Activated CD4-positive, alpha-beta T cell treated with anti-CD3 and anti-CD28 coated beads for 36 hours (primary cell): ENCODE measurements around the gene GTF3C4. TPM values are rescaled to one million over a fixed set of nuclear protein-coding genes. Genes with fewer than 3 reads are reported as not detected.
"Not testable (repeated sequence)": the region's sequence is repeated elsewhere in the genome, so short reads cannot be mapped to it uniquely, and the experiment has no call there.

ENCODE experiments used
- ATAC-seq: fragments of 200-7000 bp; cut with Tn5 transposase; one replicate; pipeline ENCODE4 v1.10.0; 2021; ENCODE audit warnings: mild to moderate bottlenecking, moderate library complexity
- CTCF ChIA-PET: fragments of 350-600 bp; sonication (Branson Sonifier 250); formaldehyde crosslinking; loops from one replicate; lab custom pipeline; 2021; ENCODE audit warnings: antibody characterized with exemption; lab: Charles Lee
- POLR2A ChIA-PET: fragments of 350-600 bp; sonication (Branson Sonifier 250); formaldehyde crosslinking; loops from one replicate; lab custom pipeline; 2021; ENCODE audit warnings: antibody characterized with exemption, inconsistent platforms; lab: Charles Lee
- DNase-seq: peaks from one replicate; pipeline ENCODE4 v3.0.0-alpha.2; 2020
- H3K27ac Mint-ChIP-seq: one replicate; pipeline ENCODE4 v1.8.0; 2021; ENCODE audit warnings: mixed read lengths
- H3K27me3 Mint-ChIP-seq: one replicate; pipeline ENCODE4 v1.8.0; 2021; ENCODE audit warnings: mixed read lengths
- H3K36me3 Mint-ChIP-seq: one replicate; pipeline ENCODE4 v1.8.0; 2021; ENCODE audit warnings: low read depth, mixed read lengths
- H3K4me1 Mint-ChIP-seq: one replicate; pipeline ENCODE4 v1.8.0; 2021; ENCODE audit warnings: mixed read lengths
- H3K4me3 Mint-ChIP-seq: one replicate; pipeline ENCODE4 v1.8.0; 2021; ENCODE audit warnings: mild to moderate bottlenecking, moderate library complexity, mixed read lengths
- H3K9me3 Mint-ChIP-seq: one replicate; pipeline ENCODE4 v1.8.0; 2021; ENCODE audit warnings: low read depth, mixed read lengths
- intact Hi-C, 2 experiments: fragments of 100-400 bp; cut with DNase I in 1 of 2; cut with micrococcal nuclease in 1 of 2; formaldehyde crosslinking; loops; one replicate each; pipeline versions ENCODE4 v1.14.2 to v1.15.1; 2022 to 2024; cut with DNase I, micrococcal nuclease
- total RNA-seq, 2 experiments: library from RNA; stranded (reverse); gene quantifications; one replicate each; pipeline ENCODE4 v1.2.3, GENCODE V29; 2021

Gene GTF3C4
- total RNA-seq, 2 experiments from 2014 or later: 14.3 to 15.0 TPM

- intact Hi-C loops: no loop called here
- H3K27ac Mint-ChIP-seq: no peak overlapping the region
- H3K4me1 Mint-ChIP-seq: no peaks in the 10 kb centered on the region
- H3K36me3 Mint-ChIP-seq: peaks cover 3% of the 10 kb centered on the region
- peaks cover 28% of the 10 kb centered on the region for H3K9me3 Mint-ChIP-seq
- CTCF ChIA-PET: interaction anchor here (0.6 to 1.3 kb wide), 3 partner anchors 68 to 479 kb away, joined by 3 read pairs; no protein-coding TSS in a partner anchor
- H3K4me3 Mint-ChIP-seq: no peak overlapping the region
- DNase-seq (no peak), ATAC-seq (no peak)
- POLR2A ChIA-PET: interaction anchor here (0.7 kb wide), 1 partner anchor 733 kb away, joined by 6 read pairs; no protein-coding TSS in a partner anchor
- H3K27me3 Mint-ChIP-seq: peaks cover 5% of the 10 kb centered on the region
Observed at GRCh38 chr9:132699956-132700355, 29.7 kb downstream of the GTF3C4 start.

DNA sequence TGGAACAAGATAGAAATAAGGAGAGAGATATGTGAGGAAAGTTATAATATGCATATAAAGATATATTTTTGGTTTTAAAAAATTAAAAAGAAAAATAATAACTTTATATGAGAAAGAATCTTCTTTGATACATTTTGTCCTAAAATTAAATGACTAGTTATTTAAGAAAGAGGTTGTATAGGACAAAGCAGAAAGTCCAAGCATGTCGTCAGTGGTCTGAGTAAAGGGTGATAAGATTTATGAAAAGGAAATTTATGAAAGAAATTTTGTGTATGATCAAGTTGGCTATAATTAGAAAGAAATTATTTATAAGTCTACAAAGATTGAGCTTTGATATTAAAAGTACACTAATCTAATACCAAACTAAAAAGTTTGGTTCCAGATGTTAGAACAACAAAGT is 32.0 kb downstream of the GTF3C4 start:
- CTCF ChIA-PET: no interaction called here
- DNase-seq: no peak
- POLR2A ChIA-PET: no interaction called here
- no peaks in the 10 kb centered on the region for H3K4me1 Mint-ChIP-seq
- H3K4me3 Mint-ChIP-seq: no peak overlapping the region
- intact Hi-C loops: no loop called here
- ATAC-seq: no peak
- H3K27ac Mint-ChIP-seq: no peak overlapping the region
- peaks cover 10% of the 10 kb centered on the region for H3K27me3 Mint-ChIP-seq
- H3K36me3 Mint-ChIP-seq: peaks cover 3% of the 10 kb centered on the region
- H3K9me3 Mint-ChIP-seq: peaks cover 12% of the 10 kb centered on the region

DNA sequence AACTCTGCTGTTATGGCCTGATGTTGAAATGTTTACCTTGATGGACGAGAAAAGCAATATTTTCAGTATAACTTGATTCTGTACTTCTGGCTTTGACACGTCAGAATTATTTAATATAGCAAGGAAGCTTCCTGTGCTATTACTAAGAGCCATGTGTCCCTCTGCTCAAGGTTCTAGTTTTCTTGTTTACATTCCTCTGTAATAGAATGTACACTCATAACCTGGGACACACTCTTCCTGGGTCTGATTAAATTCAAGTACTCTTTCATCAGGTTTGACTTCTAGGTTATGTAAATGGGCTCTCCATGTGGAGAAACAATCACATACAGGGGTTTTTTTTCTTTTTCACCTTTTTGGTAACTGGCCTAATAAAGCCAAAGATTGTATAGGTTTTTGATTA is 33.1 kb downstream of the GTF3C4 start:
- intact Hi-C loops: no loop called here

DNA sequence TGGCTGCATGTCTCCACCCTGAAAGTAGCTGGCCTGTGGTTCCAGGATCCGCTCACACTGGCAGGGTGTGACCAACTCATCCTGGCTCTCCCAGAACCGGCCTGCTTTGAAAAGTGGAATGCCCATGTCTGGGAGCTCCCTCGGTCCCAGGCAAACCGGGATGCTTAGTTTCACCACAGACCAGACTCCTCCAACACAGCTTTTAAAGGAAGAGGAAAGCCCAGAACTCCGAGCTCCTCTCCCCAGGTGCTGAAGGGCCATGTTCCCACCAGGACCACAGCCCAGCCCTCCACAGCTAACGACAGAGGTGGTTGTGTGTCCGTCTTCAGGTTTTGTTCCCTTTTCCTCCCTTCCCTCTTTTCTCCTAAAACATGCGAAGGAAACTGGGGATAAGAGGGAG is 38.0 kb downstream of the GTF3C4 start:
- Mint-ChIP-seq H3K4me1 (no peaks in the 10 kb centered on the region), H3K4me3 (no peak overlapping the region), H3K36me3 (no peaks in the 10 kb centered on the region), H3K27ac (no peak overlapping the region), H3K27me3 (peaks cover 7% of the 10 kb centered on the region), H3K9me3 (no peaks in the 10 kb centered on the region)
- intact Hi-C loops: no loop called here
- DNase-seq: no peak
- POLR2A ChIA-PET: no interaction called here
- no peak for ATAC-seq
- CTCF ChIA-PET: no interaction called here

More for the DNA sequence above, 33.1 kb downstream of the GTF3C4 start:
- H3K4me1 Mint-ChIP-seq: no peaks in the 10 kb centered on the region
- POLR2A ChIA-PET: no interaction called here
- H3K4me3 Mint-ChIP-seq: no peak overlapping the region
- H3K36me3 Mint-ChIP-seq: peaks cover 3% of the 10 kb centered on the region
- ATAC-seq: no peak
- peaks cover 9% of the 10 kb centered on the region for H3K27me3 Mint-ChIP-seq
- peaks cover 3% of the 10 kb centered on the region for H3K9me3 Mint-ChIP-seq
- CTCF ChIA-PET: interaction anchor here (0.7 to 0.8 kb wide), 2 partner anchors 66 to 186 kb away, joined by 3 to 4 read pairs; no protein-coding TSS in a partner anchor
- DNase-seq: no peak
- H3K27ac Mint-ChIP-seq: no peak overlapping the region

GRCh38 chr9:132708769-132709430 is 38.6 kb downstream of the GTF3C4 start:
- no peak for ATAC-seq
- no peaks in the 10 kb centered on the region for H3K4me1 Mint-ChIP-seq
- H3K36me3 Mint-ChIP-seq: no peaks in the 10 kb centered on the region
- H3K4me3 Mint-ChIP-seq: no peak overlapping the region
- no peaks in the 10 kb centered on the region for H3K9me3 Mint-ChIP-seq
- intact Hi-C loops: no loop called here
- no peak overlapping the region for H3K27ac Mint-ChIP-seq
- CTCF ChIA-PET: no interaction called here
- no peak for DNase-seq
- POLR2A ChIA-PET: no interaction called here
- peaks cover 9% of the 10 kb centered on the region for H3K27me3 Mint-ChIP-seq

DNA sequence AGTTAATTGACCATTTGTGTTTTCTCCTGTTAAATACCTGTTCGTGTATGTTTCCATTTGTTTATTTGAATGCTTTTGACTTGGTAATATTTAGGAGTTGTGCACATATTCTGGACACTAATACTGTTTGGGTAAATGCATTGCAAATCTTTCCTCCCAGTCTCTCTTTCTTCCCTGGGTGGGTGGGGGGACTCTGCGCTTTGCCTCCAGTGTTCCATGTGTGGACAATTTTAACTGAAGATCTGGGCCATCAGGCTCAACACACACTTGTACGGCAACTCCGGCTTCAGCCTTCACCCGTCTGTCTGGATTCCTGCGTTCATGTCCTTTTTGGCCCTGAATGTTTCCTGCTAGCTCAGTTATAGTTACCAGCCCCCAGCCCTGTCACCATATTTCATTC is 40.1 kb downstream of the GTF3C4 start:
- ChIA-PET CTCF (no interaction called here), POLR2A (no interaction called here)
- DNase-seq (no peak), ATAC-seq (no peak)
- intact Hi-C loops: loop anchor here (1.0 to 10.0 kb wide), 2 partner anchors 10 to 494 kb away; partner anchors contain the start of gene OBP2B (in 1 of the 2)
- peaks cover 9% of the 10 kb centered on the region for H3K27me3 Mint-ChIP-seq
- no peaks in the 10 kb centered on the region for H3K36me3 Mint-ChIP-seq
- no peaks in the 10 kb centered on the region for H3K4me1 Mint-ChIP-seq
- no peak overlapping the region for H3K4me3 Mint-ChIP-seq
- no peaks in the 10 kb centered on the region for H3K9me3 Mint-ChIP-seq
- H3K27ac Mint-ChIP-seq: no peak overlapping the region

GRCh38 chr9:132711152-132711551 is 40.9 kb downstream of the GTF3C4 start:
- ATAC-seq, H3K27ac Mint-ChIP-seq, H3K4me3 Mint-ChIP-seq, H3K4me1 Mint-ChIP-seq, POLR2A ChIA-PET, H3K9me3 Mint-ChIP-seq, H3K27me3 Mint-ChIP-seq, H3K36me3 Mint-ChIP-seq, DNase-seq, CTCF ChIA-PET: not testable (repeated sequence)
- intact Hi-C loops: loop anchor here in 1 of 2 experiments (10.0 kb wide), 1 partner anchor 494 kb away; the partner anchor contains the start of gene OBP2B

DNA sequence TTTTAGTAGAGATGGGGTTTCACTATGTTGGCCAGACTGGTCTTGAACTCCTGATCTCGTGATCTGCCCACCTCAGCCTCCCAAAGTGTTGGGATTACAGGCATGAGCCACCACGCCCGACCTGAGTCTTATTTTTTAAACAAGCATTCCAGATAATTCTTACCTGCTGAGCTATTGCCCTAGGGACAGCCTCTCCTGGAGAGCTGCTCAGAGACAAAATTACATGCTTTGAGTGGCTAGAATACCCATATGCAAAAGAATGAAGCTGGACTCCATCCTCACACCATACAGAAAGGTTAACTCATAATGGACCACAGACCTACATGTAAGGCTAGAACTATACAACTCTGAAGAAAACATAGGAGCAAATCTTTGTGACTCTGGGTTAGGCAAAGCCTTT is 41.6 kb downstream of the GTF3C4 start:
- Mint-ChIP-seq H3K27ac (no peak overlapping the region), H3K4me1 (no peaks in the 10 kb centered on the region), H3K9me3 (no peaks in the 10 kb centered on the region), H3K4me3 (no peak overlapping the region), H3K27me3 (peaks cover 5% of the 10 kb centered on the region), H3K36me3 (no peaks in the 10 kb centered on the region)
- intact Hi-C loops: loop anchor here in 1 of 2 experiments (10.0 kb wide), 1 partner anchor 493 kb away; the partner anchor contains the start of gene OBP2B
- DNase-seq: no peak
- CTCF ChIA-PET: no interaction called here
- ATAC-seq: no peak
- POLR2A ChIA-PET: no interaction called here

DNA sequence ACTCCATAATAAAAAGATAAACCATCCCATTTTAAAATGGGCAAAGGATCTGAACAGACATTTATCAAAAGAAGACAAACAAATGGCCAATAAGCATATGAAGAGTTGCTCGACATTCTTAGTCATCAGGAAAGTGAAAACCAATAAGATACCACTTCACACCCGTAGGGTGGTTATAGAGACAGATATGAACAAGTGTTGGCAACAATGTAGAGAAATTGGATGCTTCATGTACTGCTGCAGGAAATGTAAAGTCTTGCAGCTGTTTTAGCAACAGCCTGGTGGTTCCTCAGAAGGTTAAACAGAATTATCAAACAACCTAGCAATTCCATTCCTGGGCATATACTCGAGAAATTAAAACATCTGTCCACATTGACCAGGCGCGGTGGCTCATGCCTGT is 42.5 kb downstream of the GTF3C4 start:
- no peak overlapping the region for H3K4me3 Mint-ChIP-seq
- no peaks in the 10 kb centered on the region for H3K9me3 Mint-ChIP-seq
- peaks cover 5% of the 10 kb centered on the region for H3K27me3 Mint-ChIP-seq
- H3K27ac Mint-ChIP-seq: no peak overlapping the region
- no peaks in the 10 kb centered on the region for H3K36me3 Mint-ChIP-seq
- POLR2A ChIA-PET: no interaction called here
- ATAC-seq (no peak), DNase-seq (no peak)
- CTCF ChIA-PET: no interaction called here
- H3K4me1 Mint-ChIP-seq: no peaks in the 10 kb centered on the region
- intact Hi-C loops: loop anchor here in 1 of 2 experiments (10.0 kb wide), 1 partner anchor 492 kb away; the partner anchor contains the start of gene OBP2B

GRCh38 chr9:132716007-132716406 is 45.7 kb downstream of the GTF3C4 start:
- Mint-ChIP-seq H3K4me3 (no peak overlapping the region), H3K27ac (no peak overlapping the region), H3K4me1 (no peaks in the 10 kb centered on the region), H3K36me3 (no peaks in the 10 kb centered on the region), H3K27me3 (peaks cover 11% of the 10 kb centered on the region), H3K9me3 (no peaks in the 10 kb centered on the region)
- ATAC-seq (no peak), DNase-seq (no peak)
- intact Hi-C loops: loop anchor here in 1 of 2 experiments (10.0 kb wide), 1 partner anchor 489 kb away; the partner anchor contains the start of gene OBP2B
- ChIA-PET POLR2A (no interaction called here), CTCF (no interaction called here)

DNA sequence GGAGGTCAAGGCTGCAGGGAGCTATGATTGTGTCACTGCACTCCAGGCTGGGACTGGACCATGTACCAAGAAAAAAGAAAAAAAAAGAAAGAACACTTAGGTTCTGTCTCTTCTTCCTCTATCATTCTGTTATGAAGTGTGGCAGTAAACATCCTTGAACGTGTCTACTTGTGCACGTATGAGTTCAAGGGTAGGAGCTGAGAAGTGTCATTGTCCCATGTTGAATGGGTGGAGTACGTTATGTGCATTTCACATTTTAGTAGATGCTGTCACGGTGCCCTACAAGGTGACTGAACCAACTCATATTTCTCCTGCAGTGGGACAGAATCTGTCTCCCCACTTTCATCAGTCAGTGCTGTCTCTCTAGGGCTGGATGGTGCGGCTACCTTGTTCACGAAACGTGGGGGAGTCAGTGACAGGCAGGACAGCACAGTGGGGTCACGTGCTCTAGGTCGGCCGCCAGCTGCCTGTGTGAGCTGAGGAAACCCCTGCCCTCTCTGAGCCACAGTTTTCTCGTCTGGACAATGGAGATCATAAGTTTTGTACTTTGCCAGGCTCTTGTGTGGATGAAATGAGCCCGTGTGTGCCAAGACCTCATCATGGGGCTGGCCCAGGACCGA is 47.2 kb downstream of the GTF3C4 start:
- Mint-ChIP-seq H3K9me3 (no peaks in the 10 kb centered on the region), H3K4me3 (no peak overlapping the region), H3K27me3 (peaks cover 11% of the 10 kb centered on the region), H3K4me1 (no peaks in the 10 kb centered on the region), H3K27ac (no peak overlapping the region), H3K36me3 (no peaks in the 10 kb centered on the region)
- intact Hi-C loops: loop anchor here in 1 of 2 experiments (10.0 kb wide), 1 partner anchor 487 kb away; the partner anchor contains the start of gene OBP2B
- DNase-seq: no peak
- no peak for ATAC-seq
- POLR2A ChIA-PET: no interaction called here
- CTCF ChIA-PET: no interaction called here
